ENCODE results near the gene DAB2.
A peak's percentile ranks its signal among the peaks of the same experiment; 100 is the strongest.

Gene DAB2

DNA sequence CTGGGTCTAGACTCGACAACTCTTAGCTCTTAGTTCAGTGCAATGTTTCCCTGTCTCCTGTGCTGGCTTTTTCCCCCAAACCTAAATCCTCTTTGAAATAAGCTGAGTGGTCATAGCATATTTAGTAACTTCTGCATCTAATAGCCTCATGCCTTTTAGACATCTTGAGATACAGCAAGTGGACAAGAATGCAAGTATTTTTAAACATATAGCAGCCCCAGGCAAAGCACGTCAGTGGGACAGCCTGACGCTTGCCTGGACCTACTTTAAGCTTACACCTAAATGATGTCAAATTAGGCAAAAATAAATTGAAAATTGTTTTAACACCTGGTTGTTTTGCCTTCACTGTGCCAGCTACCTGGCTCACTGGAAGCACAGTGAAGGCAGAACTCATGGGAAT, 68.5 kb downstream of the DAB2 start:
- no peak overlapping the region for H3K4me3 ChIP-seq (ENCODE audit: low read length)
- TF ChIP-seq, protein P1, sequence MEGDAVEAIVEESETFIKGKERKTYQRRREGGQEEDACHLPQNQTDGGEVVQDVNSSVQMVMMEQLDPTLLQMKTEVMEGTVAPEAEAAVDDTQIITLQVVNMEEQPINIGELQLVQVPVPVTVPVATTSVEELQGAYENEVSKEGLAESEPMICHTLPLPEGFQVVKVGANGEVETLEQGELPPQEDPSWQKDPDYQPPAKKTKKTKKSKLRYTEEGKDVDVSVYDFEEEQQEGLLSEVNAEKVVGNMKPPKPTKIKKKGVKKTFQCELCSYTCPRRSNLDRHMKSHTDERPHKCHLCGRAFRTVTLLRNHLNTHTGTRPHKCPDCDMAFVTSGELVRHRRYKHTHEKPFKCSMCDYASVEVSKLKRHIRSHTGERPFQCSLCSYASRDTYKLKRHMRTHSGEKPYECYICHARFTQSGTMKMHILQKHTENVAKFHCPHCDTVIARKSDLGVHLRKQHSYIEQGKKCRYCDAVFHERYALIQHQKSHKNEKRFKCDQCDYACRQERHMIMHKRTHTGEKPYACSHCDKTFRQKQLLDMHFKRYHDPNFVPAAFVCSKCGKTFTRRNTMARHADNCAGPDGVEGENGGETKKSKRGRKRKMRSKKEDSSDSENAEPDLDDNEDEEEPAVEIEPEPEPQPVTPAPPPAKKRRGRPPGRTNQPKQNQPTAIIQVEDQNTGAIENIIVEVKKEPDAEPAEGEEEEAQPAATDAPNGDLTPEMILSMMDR (IDR thresholded peaks at IDR 0.05; ENCODE audit: insufficient read depth, low read depth, low read length, missing control alignments): no peak
- DNase-seq (ENCODE audit: low read depth): peak; percentile 58

DNA sequence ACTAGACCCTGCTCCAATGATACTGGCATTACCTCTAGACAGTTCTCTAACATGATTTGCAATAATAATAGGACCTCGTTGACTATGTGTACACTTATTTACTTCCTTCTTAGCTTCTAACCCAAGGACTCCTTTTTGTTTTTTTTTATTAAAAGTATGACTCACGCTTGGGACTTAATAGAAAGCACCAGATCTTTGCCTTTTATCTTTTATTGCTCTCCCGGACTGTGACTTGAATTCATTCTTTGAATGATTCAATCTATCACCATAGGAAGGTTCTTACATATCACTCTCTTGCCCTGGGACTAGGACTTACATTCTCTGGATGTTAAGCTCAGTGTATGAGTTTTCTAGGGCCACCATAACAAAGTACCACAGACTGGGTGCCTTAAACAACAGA, 69.5 kb downstream of the DAB2 start:
- TF ChIP-seq, protein P1 (IDR thresholded peaks at IDR 0.05; ENCODE audit: insufficient read depth, low read depth, low read length, missing control alignments): no peak
- no peak overlapping the region for H3K4me3 ChIP-seq (ENCODE audit: low read length)
- DNase-seq (ENCODE audit: low read depth): peak; percentile 24

GRCh38 chr5:39353717-39354399, 70.9 kb downstream of the DAB2 start:
- no peak overlapping the region for H3K4me3 ChIP-seq (ENCODE audit: low read length)
- TF ChIP-seq, protein P1 (IDR thresholded peaks at IDR 0.05; ENCODE audit: insufficient read depth, low read depth, low read length, missing control alignments): no peak
- DNase-seq (ENCODE audit: low read depth): peak; percentile 45

DNA sequence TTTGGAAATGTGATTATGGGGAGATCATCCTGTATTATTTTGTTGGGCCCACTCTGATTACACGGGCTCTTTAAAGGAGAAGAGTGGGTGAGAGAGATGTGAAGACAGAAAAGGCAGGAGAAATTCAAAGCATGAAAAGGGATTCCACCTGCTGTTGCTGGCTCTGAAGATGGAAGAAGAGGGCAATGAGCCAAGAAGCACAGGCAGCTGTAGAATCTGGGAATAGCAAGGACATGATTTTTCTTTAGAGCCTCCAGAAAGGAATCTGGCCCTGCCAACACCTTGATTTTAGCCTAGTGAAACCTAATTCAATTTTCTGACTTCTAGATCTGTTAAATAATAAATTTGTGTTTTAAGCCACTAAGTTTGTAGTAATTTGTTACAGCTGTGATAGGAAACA, 71.8 kb downstream of the DAB2 start:
- TF ChIP-seq, protein P1 (IDR thresholded peaks at IDR 0.05; ENCODE audit: insufficient read depth, low read depth, low read length, missing control alignments): no peak
- DNase-seq (ENCODE audit: low read depth): no peak
- no peak overlapping the region for H3K4me3 ChIP-seq (ENCODE audit: low read length)

- no peak for DNase-seq (ENCODE audit: low read depth)
- no peak overlapping the region for H3K4me3 ChIP-seq (ENCODE audit: low read length)
- TF ChIP-seq, protein P1 (IDR thresholded peaks at IDR 0.05; ENCODE audit: insufficient read depth, low read depth, low read length, missing control alignments): no peak
Measured at GRCh38 chr5:39352170-39352569, 72.6 kb downstream of the DAB2 start.

GRCh38 chr5:39349484-39349883, 75.3 kb downstream of the DAB2 start:
- DNase-seq (ENCODE audit: low read depth): no peak
- TF ChIP-seq, protein P1 (IDR thresholded peaks at IDR 0.05; ENCODE audit: insufficient read depth, low read depth, low read length, missing control alignments): no peak
- H3K4me3 ChIP-seq (ENCODE audit: low read length): no peak overlapping the region

GRCh38 chr5:39342460-39342859, 82.3 kb downstream of the DAB2 start:
- no peak overlapping the region for H3K4me3 ChIP-seq (ENCODE audit: low read length)
- TF ChIP-seq, protein P1 (IDR thresholded peaks at IDR 0.05; ENCODE audit: insufficient read depth, low read depth, low read length, missing control alignments): no peak
- no peak for DNase-seq (ENCODE audit: low read depth)
